Measurements from ENCODE around the gene CD44. TPM values are rescaled to one million over a fixed set of nuclear protein-coding genes. Genes with fewer than 3 reads are reported as not detected.

Gene CD44
- total RNA-seq, 1 experiment from 2014 or later = 121 TPM

Other genes starting within 250 kb of the CD44 start
- gene APIP, start 222.8 kb upstream of the CD44 start, total RNA-seq (2014; rRNA removed; shearing (Covaris generic)) = 58.2 and 82.1 TPM in 2 replicates
- 41.5 and 58.2 TPM in 2 replicates for gene PDHX, start 222.6 kb upstream of the CD44 start, total RNA-seq (2014; rRNA removed; shearing (Covaris generic))

All from SJSA1 (cell line).